Nucleus accumbens (tissue), 56 donors: ENCODE results near the gene PDE4D.
"Not testable (repeated sequence)": the region's sequence is repeated elsewhere in the genome, so short reads cannot be mapped to it uniquely, and the experiment has no call there.

Source experiments
- DNase-seq, 56 donors: peaks; one replicate each; lab custom pipeline; 2025; lab: John Stamatoyannopoulos, UW

Gene PDE4D

DNA sequence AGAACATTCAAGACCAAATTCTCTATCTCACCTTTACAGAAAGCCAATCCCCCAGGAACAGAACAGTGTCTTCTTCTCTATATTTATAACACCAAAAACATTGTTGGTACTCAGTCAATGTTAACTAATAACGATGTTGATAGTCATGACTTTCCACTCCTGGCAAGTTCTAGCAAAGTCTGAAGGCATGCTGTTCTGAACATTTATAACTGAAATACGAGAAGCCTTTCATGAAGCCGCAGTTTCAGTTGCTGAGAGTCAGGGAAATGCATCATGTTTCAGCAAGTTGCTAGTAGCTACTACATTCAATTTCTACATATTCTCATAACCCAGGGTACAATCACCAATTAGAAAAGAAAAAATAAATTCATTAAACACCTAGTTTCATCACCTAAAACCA lies 301.4 kb downstream of the PDE4D start:
- no peak for DNase-seq

GRCh38 chr5:59591162-59591561 lies 302.4 kb downstream of the PDE4D start:
- DNase-seq: no peak

GRCh38 chr5:59588922-59589321 lies 304.6 kb downstream of the PDE4D start:
- DNase-seq: no peak

DNA sequence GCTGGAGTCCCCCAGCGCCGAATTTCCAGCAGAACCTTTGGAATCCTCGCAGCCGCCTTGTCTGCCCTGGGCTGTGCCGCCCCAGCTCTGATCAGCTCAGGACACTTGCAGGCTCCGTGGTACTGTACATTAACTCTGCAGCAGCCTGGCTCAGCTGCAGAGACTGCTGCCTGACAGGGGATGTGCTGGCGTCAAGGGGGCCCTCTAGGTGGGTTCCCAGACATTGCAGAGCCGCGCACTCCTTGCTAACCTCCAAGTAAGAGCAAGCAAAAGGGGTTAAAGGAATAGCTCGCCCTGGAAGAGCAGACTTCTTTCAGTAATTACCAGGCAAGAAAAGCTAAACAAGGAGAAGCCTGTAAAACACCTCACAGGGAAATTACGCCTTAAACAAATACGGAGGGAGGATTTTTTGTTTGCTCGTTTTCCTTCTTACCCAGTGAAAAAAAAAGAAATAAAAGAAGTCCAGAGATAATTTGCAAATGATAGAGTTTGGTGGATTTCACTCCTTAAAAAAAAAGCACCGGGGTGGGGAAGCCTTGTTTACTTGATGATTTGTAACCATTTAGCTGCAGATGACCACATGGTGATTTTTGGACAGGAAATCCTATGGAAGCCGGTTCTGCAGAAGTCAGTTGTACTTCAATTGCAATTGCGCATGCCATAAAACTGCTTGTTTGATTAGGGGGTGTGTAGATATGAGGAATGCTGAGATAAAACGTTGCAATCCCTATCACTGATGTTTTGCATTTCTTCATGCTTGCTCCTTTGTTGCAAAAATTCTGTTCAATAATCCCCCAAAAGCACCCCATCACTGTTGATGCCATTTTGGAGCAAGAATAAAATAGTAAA lies 305.8 kb downstream of the PDE4D start:
- DNase-seq: peak; percentile 18 to 94 (median 78)

GRCh38 chr5:59586841-59587240 lies 306.7 kb downstream of the PDE4D start:
- DNase-seq: no peak

DNA sequence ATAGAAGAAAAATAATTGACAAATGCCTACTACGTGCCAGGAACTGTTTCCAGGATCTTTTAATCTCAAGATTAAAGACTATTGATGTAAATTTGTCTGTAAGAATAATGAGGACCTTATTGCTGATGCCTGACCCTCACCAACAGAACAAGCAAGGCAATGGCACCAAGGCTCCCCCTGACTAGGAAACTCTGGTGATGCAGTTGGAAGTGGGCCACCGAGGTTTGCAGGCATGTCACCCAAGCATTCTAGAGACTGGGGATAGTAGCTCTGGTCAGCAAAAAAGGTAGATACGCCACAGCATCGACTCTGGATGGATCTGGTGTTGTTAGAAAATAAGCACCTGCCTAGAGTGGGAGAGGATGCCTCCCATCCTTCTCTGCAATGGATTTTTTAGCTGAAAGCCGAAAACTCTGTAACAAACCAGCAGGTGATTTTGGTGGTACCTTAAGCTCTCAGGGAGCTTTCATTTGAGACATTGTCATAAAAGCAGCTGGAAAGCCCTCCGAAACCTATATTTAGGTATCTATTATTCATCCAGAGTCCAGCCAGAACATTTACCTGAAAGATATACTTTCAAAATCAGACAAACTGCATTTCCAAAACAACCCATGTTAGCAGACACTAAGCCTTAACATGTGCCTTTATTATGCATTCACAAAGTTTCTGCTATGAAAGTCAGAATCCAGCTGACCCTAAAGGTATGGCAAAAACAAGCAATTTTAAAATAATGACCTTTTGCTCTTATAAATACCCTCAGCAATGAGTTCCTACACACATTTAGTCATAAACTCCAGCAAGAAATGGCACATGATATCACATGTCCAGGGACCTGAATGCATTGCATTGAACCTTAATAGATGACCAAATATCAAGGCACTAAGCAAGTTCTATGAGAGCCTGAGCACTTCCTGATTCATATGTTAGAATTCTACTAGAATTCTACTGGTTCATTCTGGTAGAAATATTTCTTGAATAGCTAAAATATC lies 308.4 kb downstream of the PDE4D start:
- peak in 26 of 56 donors; percentile 7 to 64 (median 26) for DNase-seq

DNA sequence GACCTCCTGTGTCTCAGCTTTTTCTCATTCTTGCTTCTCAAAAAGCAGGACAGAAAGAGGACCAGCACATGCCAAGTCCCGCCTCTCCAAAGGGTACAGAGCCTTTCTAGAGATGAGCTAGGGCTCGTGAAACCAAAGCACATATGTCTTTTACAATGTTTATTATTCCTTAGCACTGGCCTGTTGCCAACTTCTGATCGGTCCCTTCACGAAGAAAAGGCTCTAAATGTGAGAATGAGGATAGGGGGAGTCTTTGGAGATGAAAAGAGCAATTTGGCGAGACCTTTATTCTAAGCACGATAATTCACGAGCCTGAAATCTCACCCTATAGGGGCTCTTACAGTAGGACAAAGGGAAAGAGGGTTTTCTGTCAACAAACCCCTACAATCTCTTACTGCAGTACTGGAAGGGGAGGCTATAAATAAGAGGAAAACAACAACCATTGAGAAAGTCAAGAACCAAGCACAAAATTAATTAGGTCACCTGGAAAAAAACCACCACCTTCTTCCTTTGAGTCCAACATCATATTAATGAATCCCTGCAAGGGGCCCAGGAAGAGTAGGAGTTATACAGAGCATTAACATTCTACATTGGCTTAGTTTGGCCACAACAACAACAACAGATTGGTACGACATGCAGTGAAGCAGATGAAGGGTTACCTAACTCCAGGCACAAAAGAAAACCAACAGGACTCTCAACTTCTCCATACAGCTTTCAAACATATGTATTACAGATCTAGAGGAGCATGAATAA lies 309.5 kb downstream of the PDE4D start:
- peak in 1 of 56 donors; percentile 23 for DNase-seq

GRCh38 chr5:59583151-59583809 lies 310.2 kb downstream of the PDE4D start:
- no peak for DNase-seq

DNA sequence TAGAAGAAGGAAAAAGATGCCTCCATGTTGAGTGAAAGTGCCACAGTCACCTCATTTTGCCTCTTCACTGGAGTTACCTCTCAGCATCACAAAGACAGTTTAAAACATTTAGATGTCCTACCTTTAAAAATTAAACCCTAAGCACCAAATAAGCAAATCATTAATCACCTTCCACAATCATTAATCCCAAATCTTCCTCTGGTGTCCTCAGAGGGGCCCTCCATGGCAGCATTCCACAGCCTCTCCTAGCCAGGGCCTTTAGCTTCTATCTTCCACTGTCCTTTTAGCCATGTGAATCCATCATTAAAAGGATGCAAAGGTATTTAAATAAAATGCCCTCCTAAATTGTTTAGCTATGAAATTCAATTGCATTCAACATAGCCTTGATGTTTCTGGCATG lies 310.8 kb downstream of the PDE4D start:
- DNase-seq: no peak

DNA sequence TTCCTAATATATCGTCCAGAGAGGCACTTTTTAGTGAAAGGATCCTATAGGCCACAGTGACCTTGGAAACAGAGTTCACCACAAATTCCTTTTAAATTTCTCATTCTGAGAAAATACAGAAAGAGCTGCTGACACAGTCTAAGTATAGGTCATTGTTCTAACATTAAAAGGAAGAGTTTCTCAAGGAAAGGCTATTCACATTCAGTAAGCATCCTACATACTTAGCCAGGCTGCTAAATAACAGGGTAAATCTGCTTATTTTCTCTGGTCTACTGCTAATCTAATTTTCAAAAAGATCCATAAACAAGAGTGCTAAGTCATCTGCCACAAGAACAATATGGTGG lies 313.7 kb downstream of the PDE4D start:
- no peak for DNase-seq

DNA sequence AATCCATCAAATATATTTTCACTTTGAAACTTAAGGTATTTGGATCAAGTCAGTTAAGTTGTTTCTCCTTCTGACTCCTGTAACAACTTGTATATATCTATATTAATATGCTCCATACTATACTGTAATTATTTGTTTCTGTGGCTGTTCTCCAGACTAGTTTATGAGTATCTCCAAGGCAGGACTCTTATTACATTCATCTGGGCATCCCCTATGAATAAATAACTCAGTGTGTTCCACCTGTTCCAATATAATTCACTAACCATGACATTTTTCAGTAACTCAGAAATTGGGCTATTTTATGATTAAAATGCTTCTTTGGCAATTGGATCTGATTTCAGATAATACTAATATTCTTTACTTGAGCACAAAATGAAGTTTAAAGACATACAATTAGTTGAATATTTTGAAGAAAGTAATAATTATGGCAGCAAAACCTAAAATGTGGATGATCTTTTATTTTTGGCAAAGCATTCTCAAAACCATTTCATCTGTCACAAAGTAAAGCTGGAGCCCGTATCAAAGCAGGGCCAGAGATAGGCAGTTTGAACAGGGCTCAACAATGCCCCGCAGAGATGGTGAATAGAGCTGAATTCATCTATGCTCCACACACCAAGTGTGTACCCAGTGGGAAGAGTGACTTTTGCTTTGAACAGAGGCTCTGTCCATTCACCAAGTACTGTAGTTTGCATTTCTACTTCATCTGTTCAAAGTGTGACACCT lies 314.3 kb downstream of the PDE4D start:
- DNase-seq: peak in 7 of 56 donors; percentile 3 to 45 (median 14)

DNA sequence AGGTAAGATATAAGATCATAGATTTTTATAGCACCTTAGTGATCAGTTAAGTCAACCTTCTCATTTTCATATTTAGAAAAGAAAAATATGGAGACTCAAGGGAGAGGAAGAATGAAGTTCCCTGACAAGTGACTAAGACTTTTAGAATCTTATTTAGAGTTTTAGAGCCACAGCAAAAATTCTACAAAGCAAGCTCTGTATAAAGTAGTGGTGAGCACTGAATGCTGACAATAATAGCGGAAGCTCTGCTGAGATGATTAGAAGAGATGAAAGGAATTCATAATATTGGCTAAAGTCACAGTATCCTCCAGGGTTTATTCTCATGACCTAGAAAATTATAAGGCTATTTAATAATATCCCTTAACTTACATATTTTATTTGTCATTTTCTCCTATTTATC lies 316.0 kb downstream of the PDE4D start:
- no peak for DNase-seq

DNA sequence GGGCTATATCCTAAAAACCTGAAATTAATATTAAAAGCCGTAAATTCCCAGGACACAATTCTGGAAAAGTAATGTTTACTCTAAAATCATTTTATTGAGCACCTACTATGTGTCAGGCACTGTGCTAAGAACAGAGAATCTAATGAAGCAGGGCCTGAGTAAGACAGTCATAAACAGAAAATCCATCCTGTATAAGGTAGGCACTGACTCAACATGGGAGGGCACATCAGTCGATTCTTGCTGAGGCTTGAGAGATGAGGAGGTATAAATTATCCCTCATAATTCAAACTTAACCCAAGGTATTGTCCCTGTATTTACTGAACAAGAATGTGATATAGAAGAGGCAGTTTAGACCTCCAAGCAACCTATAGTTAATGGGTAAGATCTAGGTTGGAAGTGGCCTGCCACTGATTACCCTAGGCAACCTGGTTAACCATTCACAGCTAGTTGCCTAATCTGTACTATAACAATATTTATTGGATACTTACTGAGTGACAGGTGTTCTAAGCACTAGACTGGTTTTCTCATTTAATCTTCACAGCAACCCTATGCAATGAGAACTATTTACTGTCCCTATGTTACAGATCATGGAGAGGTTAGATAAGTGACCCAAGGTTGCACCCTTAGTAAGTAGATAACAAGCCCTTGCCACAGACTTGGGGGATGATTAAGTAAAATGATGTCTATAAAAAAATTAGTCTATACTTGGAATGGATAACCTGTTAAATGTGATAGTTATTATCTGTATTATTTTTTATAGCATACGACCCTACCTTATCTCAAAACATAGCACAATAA lies 317.7 kb downstream of the PDE4D start:
- no peak for DNase-seq

DNA sequence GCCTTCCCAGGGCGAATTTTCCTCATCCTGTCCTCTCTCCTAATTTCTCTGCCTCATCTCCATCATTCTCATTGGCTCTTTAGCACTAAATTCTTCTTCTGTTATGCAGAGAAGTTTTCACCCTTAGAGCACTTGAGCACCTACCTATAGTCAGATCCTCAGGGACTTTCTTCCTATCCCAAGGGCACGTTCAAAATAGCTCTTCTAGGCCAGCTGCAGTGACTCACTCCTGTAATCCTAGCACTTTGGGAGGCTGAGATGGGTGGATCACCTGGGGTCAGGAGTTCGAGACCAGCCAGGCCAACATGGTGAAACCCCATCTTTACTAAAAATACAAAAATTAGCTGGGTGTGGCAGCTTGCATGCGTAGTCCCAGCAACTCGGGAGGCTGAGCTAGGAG lies 320.0 kb downstream of the PDE4D start:
- not testable (repeated sequence) for DNase-seq

DNA sequence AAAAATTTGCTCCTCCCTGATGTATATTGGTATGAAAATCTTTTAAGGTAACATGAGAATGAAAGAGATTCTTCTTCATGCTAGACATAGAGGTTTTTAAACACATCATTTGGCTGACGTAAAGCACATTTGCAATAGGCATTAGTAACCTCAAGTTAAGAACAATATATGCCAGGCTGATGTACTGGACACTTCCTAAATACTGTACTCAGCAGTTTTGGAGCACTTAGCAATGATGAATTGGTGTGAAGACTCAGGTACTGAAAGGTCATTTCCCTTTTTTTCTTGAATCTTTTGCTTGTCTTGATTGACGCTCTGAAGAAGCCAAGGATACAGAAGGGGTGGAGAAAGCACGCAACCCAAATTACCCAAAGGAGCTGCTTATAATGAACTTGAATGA lies 322.5 kb downstream of the PDE4D start:
- DNase-seq: no peak

GRCh38 chr5:59569608-59570334 lies 323.8 kb downstream of the PDE4D start:
- peak in 1 of 56 donors; percentile 5 for DNase-seq

GRCh38 chr5:59569158-59569557 lies 324.4 kb downstream of the PDE4D start:
- DNase-seq: no peak

DNA sequence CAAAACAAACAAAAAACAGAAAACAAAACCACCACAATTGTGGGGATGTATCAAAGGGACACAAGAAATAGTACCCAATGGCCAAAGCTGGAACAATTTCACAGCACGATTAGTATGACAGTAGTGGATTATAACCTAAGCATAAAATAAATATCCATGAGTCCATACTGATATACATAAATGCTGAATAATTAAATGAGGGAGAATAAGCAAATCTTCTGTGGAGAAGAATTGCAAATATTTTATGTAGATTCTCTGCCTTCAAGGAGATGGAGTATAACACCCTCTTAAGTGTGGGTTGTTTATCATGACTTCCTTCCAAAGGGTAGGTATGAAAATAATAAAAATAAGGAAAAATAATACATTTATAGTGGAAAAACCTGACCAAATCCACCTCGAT lies 325.4 kb downstream of the PDE4D start:
- no peak for DNase-seq
